ENCODE measurements around the gene MAS1L. TPM values are rescaled to one million over a fixed set of nuclear protein-coding genes. Genes with fewer than 3 reads are reported as not detected.

The MAS1L gene
- total RNA-seq, 3 donors from 2014 or later (not counting 1 experiment from before 2014, with no cell fraction given) = not detected

GRCh38 chr6:29528300-29528931 lies 40.7 kb upstream of the MAS1L start:
- intact Hi-C loops (cut with micrococcal nuclease) = no loop called here
- DNase-seq (no peak), ATAC-seq (no peak)
- H3K9me3 Mint-ChIP-seq = no peaks in the 10 kb centered on the region
- H3K4me1 ChIP-seq (ENCODE audit: control insufficient read depth, insufficient read depth, low read length) = no peaks in the 10 kb centered on the region
- H3K27ac ChIP-seq (ENCODE audit: low read length) = no peak overlapping the region
- H3K4me3 Mint-ChIP-seq = no peak overlapping the region
- H3K4me1 Mint-ChIP-seq = no peaks in the 10 kb centered on the region
- H3K27me3 ChIP-seq (ENCODE audit: control insufficient read depth, insufficient read depth, low read length) = no peaks in the 10 kb centered on the region
- 67% methylated on average over 5 of the region's 5 CpGs for WGBS (ENCODE audit: insufficient coverage)
- H3K36me3 Mint-ChIP-seq = no peaks in the 10 kb centered on the region
- TF ChIP-seq CTCF (IDR thresholded peaks at IDR 0.05) = no peak
- H3K9me3 ChIP-seq (ENCODE audit: control insufficient read depth, insufficient read depth, low read length) = no peaks in the 10 kb centered on the region
- H3K36me3 ChIP-seq (ENCODE audit: control insufficient read depth, insufficient read depth, low read length) = no peaks in the 10 kb centered on the region
- H3K4me3 ChIP-seq (ENCODE audit: low read length) = no peak overlapping the region
- no peak overlapping the region for H3K27ac Mint-ChIP-seq
- H3K27me3 Mint-ChIP-seq (ENCODE audit: low read depth in 2 of 2) = peaks cover 6 to 11% of the 10 kb centered on the region in 2 donors

- no peak overlapping the region for H3K27ac ChIP-seq (ENCODE audit: low read length)
- Mint-ChIP-seq H3K4me3 (no peak overlapping the region), H3K36me3 (no peaks in the 10 kb centered on the region), H3K27ac (no peak overlapping the region), H3K27me3 (ENCODE audit: low read depth in 2 of 2) (peaks cover 6 to 11% of the 10 kb centered on the region in 2 donors), H3K4me1 (no peaks in the 10 kb centered on the region), H3K9me3 (no peaks in the 10 kb centered on the region)
- ATAC-seq = no peak
- intact Hi-C loops (cut with micrococcal nuclease) = no loop called here
- no peaks in the 10 kb centered on the region for H3K27me3 ChIP-seq (ENCODE audit: control insufficient read depth, insufficient read depth, low read length)
- H3K4me3 ChIP-seq (ENCODE audit: low read length) = no peak overlapping the region
- no peaks in the 10 kb centered on the region for H3K36me3 ChIP-seq (ENCODE audit: control insufficient read depth, insufficient read depth, low read length)
- 65% methylated on average over 2 of the region's 2 CpGs for WGBS (ENCODE audit: insufficient coverage)
- no peak for TF ChIP-seq CTCF (IDR thresholded peaks at IDR 0.05)
- no peaks in the 10 kb centered on the region for H3K4me1 ChIP-seq (ENCODE audit: control insufficient read depth, insufficient read depth, low read length)
- H3K9me3 ChIP-seq (ENCODE audit: control insufficient read depth, insufficient read depth, low read length) = no peaks in the 10 kb centered on the region
- no peak for DNase-seq
Measured at GRCh38 chr6:29527564-29527963, 39.8 kb upstream of the MAS1L start.

- no peak for TF ChIP-seq CTCF (IDR thresholded peaks at IDR 0.05)
- H3K36me3 Mint-ChIP-seq = no peaks in the 10 kb centered on the region
- no peaks in the 10 kb centered on the region for H3K4me1 Mint-ChIP-seq
- intact Hi-C loops (cut with micrococcal nuclease) = no loop called here
- ATAC-seq (no peak), DNase-seq (no peak)
- no peak overlapping the region for H3K27ac Mint-ChIP-seq
- Histone ChIP-seq H3K27me3 (ENCODE audit: control insufficient read depth, insufficient read depth, low read length) (no peaks in the 10 kb centered on the region), H3K27ac (ENCODE audit: low read length) (no peak overlapping the region), H3K36me3 (ENCODE audit: control insufficient read depth, insufficient read depth, low read length) (no peaks in the 10 kb centered on the region), H3K9me3 (ENCODE audit: control insufficient read depth, insufficient read depth, low read length) (no peaks in the 10 kb centered on the region), H3K4me3 (ENCODE audit: low read length) (no peak overlapping the region), H3K4me1 (ENCODE audit: control insufficient read depth, insufficient read depth, low read length) (no peaks in the 10 kb centered on the region)
- peaks cover 6 to 11% of the 10 kb centered on the region in 2 donors for H3K27me3 Mint-ChIP-seq (ENCODE audit: low read depth in 2 of 2)
- no peaks in the 10 kb centered on the region for H3K9me3 Mint-ChIP-seq
- WGBS (ENCODE audit: insufficient coverage) = no CpG with 5 or more reads among the region's 1 CpG
- no peak overlapping the region for H3K4me3 Mint-ChIP-seq
Measured at GRCh38 chr6:29527126-29527525, 39.4 kb upstream of the MAS1L start.

- DNase-seq (no peak), ATAC-seq (no peak)
- WGBS (ENCODE audit: insufficient coverage) = no CpG with 5 or more reads among the region's 1 CpG
- Histone ChIP-seq H3K27ac (ENCODE audit: low read length) (no peak overlapping the region), H3K36me3 (ENCODE audit: control insufficient read depth, insufficient read depth, low read length) (no peaks in the 10 kb centered on the region), H3K27me3 (ENCODE audit: control insufficient read depth, insufficient read depth, low read length) (no peaks in the 10 kb centered on the region), H3K4me1 (ENCODE audit: control insufficient read depth, insufficient read depth, low read length) (no peaks in the 10 kb centered on the region), H3K9me3 (ENCODE audit: control insufficient read depth, insufficient read depth, low read length) (no peaks in the 10 kb centered on the region), H3K4me3 (ENCODE audit: low read length) (no peak overlapping the region)
- Mint-ChIP-seq H3K4me3 (no peak overlapping the region), H3K9me3 (no peaks in the 10 kb centered on the region), H3K4me1 (no peaks in the 10 kb centered on the region), H3K36me3 (no peaks in the 10 kb centered on the region), H3K27me3 (ENCODE audit: low read depth in 2 of 2) (peaks cover 6 to 13% of the 10 kb centered on the region in 2 donors), H3K27ac (no peak overlapping the region)
- TF ChIP-seq CTCF (IDR thresholded peaks at IDR 0.05) = no peak
- intact Hi-C loops (cut with micrococcal nuclease) = no loop called here
Measured at GRCh38 chr6:29525311-29525639, 37.5 kb upstream of the MAS1L start.

Data from natural killer cell (primary cell).